Mesendoderm (in vitro differentiated cells): Measurements from ENCODE around the gene PROS1.
A peak's percentile ranks its signal among the peaks of the same experiment; 100 is the strongest.

Experiments
- DNase-seq: peaks from one replicate; pipeline ENCODE4 v3.0.0; 2013
- H2AK5ac ChIP-seq: 2 replicates; pipeline ENCODE4 v1.6.1; 2013; ENCODE audit warnings: low read length, inconsistent platforms
- H2BK120ac ChIP-seq: 2 replicates; pipeline ENCODE4 v1.6.1; 2013; ENCODE audit warnings: low read depth, mild to moderate bottlenecking, low read length, moderate library complexity, mixed read lengths
- H2BK15ac ChIP-seq: replicated peaks from 2 replicates; pipeline ENCODE4 v1.6.1; 2013; ENCODE audit warnings: low read depth, mild to moderate bottlenecking, moderate library complexity
- H2BK5ac ChIP-seq: 2 replicates; pipeline ENCODE4 v1.6.1; 2013; ENCODE audit warnings: low read length, inconsistent platforms
- H3K18ac ChIP-seq: 2 replicates; pipeline ENCODE4 v1.6.1; 2013; ENCODE audit warnings: mild to moderate bottlenecking, low read length, mixed read lengths
- H3K23ac ChIP-seq: one replicate; pipeline ENCODE4 v1.6.1; 2013; ENCODE audit warnings: low read length
- H3K27ac ChIP-seq: 2 replicates; pipeline ENCODE4 v1.5.1; 2013; ENCODE audit warnings: low read depth, mild to moderate bottlenecking, inconsistent platforms, low read length, moderate library complexity
- H3K27me3 ChIP-seq: 2 replicates; pipeline ENCODE4 v1.6.1; 2013; ENCODE audit warnings: low read length, control low read depth, mild to moderate bottlenecking, inconsistent platforms; ENCODE audit not compliant: insufficient read depth, poor library complexity
- H3K36me3 ChIP-seq: 2 replicates; pipeline ENCODE4 v1.6.1; 2013; ENCODE audit warnings: low read length, inconsistent platforms; ENCODE audit not compliant: control insufficient read depth, insufficient read depth
- H3K4ac ChIP-seq: one replicate; pipeline ENCODE4 v1.6.1; 2013; ENCODE audit warnings: low read depth, mild to moderate bottlenecking, low read length, moderate library complexity
- H3K4me1 ChIP-seq: 2 replicates; pipeline ENCODE4 v1.6.1; 2013; ENCODE audit warnings: low read depth, low read length, inconsistent platforms; ENCODE audit not compliant: control insufficient read depth
- H3K4me2 ChIP-seq: 2 replicates; pipeline ENCODE4 v1.6.1; 2013; ENCODE audit warnings: low read length
- H3K4me3 ChIP-seq: 2 replicates; pipeline ENCODE4 v1.5.1; 2013; ENCODE audit warnings: mild to moderate bottlenecking, low read length
- H3K56ac ChIP-seq: one replicate; pipeline ENCODE4 v1.6.1; 2013; ENCODE audit warnings: low read length
- H3K79me1 ChIP-seq: 2 replicates; pipeline ENCODE4 v1.6.1; 2013; ENCODE audit warnings: low read length, inconsistent platforms
- H3K79me2 ChIP-seq: 2 replicates; pipeline ENCODE4 v1.6.1; 2013; ENCODE audit warnings: mild to moderate bottlenecking, low read length; ENCODE audit not compliant: control insufficient read depth, insufficient read depth
- H3K9ac ChIP-seq: 2 replicates; pipeline ENCODE4 v1.6.1; 2013; ENCODE audit warnings: low read length, inconsistent platforms
- H4K5ac ChIP-seq: one replicate; pipeline ENCODE4 v1.6.1; 2013; ENCODE audit warnings: low read length
- H4K8ac ChIP-seq: one replicate; pipeline ENCODE4 v1.6.1; 2013; ENCODE audit warnings: low read depth, mild to moderate bottlenecking, control low read depth, low read length, moderate library complexity
- WGBS: extraction: QIAGEN DNeasy Blood & Tissue Kit; methylation state at CpG from one replicate; pipeline ENCODE4 v1.1.7; 2013; ENCODE audit warnings: low lambda C conversion rate, missing lambda C conversion rate; ENCODE audit not compliant: insufficient coverage; ENCODE audit errors: extremely low coverage; 5-methylcytosine and 5-hydroxymethylcytosine counted together

PROS1 gene

GRCh38 chr3:93994056-93994455 is 20.4 kb upstream of the PROS1 start:
- Histone ChIP-seq H4K8ac (no peak overlapping the region), H3K23ac (no peak overlapping the region), H3K4me1 (no peaks in the 10 kb centered on the region), H3K36me3 (no peaks in the 10 kb centered on the region), H3K4ac (no peak overlapping the region), H2BK5ac (no peak overlapping the region), H4K5ac (no peak overlapping the region), H3K79me1 (peaks cover 6% of the 10 kb centered on the region), H3K27me3 (no peaks in the 10 kb centered on the region), H2BK120ac (no peak overlapping the region), H3K18ac (no peak overlapping the region), H3K4me3 (no peak overlapping the region), H3K9ac (no peak overlapping the region), H2BK15ac (no peak overlapping the region), H3K4me2 (no peak overlapping the region), H3K56ac (no peak overlapping the region), H2AK5ac (no peak overlapping the region), H3K27ac (no peak overlapping the region), H3K79me2 (peaks cover 8% of the 10 kb centered on the region)
- WGBS: no CpG with 5 or more reads among the region's 3 CpGs
- DNase-seq: no peak

GRCh38 chr3:93992207-93992606 is 18.5 kb upstream of the PROS1 start:
- H3K56ac ChIP-seq: no peak overlapping the region
- H2AK5ac ChIP-seq: no peak overlapping the region
- no peak overlapping the region for H3K4me3 ChIP-seq
- DNase-seq: no peak
- H2BK15ac ChIP-seq: no peak overlapping the region
- H3K4me1 ChIP-seq: no peaks in the 10 kb centered on the region
- H2BK120ac ChIP-seq: no peak overlapping the region
- peaks cover 11% of the 10 kb centered on the region for H3K79me2 ChIP-seq
- peaks cover 8% of the 10 kb centered on the region for H3K79me1 ChIP-seq
- no peak overlapping the region for H3K4ac ChIP-seq
- no peaks in the 10 kb centered on the region for H3K27me3 ChIP-seq
- no peak overlapping the region for H2BK5ac ChIP-seq
- WGBS: no CpG with 5 or more reads among the region's 3 CpGs
- H3K27ac ChIP-seq: no peak overlapping the region
- H4K8ac ChIP-seq: no peak overlapping the region
- H4K5ac ChIP-seq: no peak overlapping the region
- no peak overlapping the region for H3K23ac ChIP-seq
- no peak overlapping the region for H3K18ac ChIP-seq
- H3K4me2 ChIP-seq: no peak overlapping the region
- no peak overlapping the region for H3K9ac ChIP-seq
- no peaks in the 10 kb centered on the region for H3K36me3 ChIP-seq

- Histone ChIP-seq H3K79me1 (peaks cover 6% of the 10 kb centered on the region), H3K27me3 (no peaks in the 10 kb centered on the region), H2AK5ac (no peak overlapping the region), H4K5ac (no peak overlapping the region), H3K27ac (no peak overlapping the region), H3K23ac (no peak overlapping the region), H3K4ac (no peak overlapping the region), H3K9ac (no peak overlapping the region), H3K4me3 (no peak overlapping the region), H3K79me2 (peaks cover 11% of the 10 kb centered on the region), H3K4me1 (no peaks in the 10 kb centered on the region), H2BK5ac (no peak overlapping the region), H3K18ac (no peak overlapping the region), H3K56ac (no peak overlapping the region), H3K36me3 (no peaks in the 10 kb centered on the region), H3K4me2 (no peak overlapping the region), H2BK15ac (no peak overlapping the region), H2BK120ac (no peak overlapping the region), H4K8ac (no peak overlapping the region)
- no CpG with 5 or more reads among the region's 2 CpGs for WGBS
- DNase-seq: no peak
Observed at GRCh38 chr3:93991631-93992030, 17.9 kb upstream of the PROS1 start.

GRCh38 chr3:93989241-93989640 is 15.5 kb upstream of the PROS1 start:
- Histone ChIP-seq H2BK5ac (no peak overlapping the region), H2BK120ac (no peak overlapping the region), H3K36me3 (no peaks in the 10 kb centered on the region), H3K4ac (no peak overlapping the region), H3K79me2 (peaks cover 16% of the 10 kb centered on the region), H4K8ac (no peak overlapping the region), H3K27me3 (no peaks in the 10 kb centered on the region), H3K23ac (no peak overlapping the region), H3K27ac (no peak overlapping the region), H2AK5ac (no peak overlapping the region), H3K4me1 (no peaks in the 10 kb centered on the region), H3K79me1 (peaks cover 4% of the 10 kb centered on the region), H3K4me2 (no peak overlapping the region), H4K5ac (no peak overlapping the region), H2BK15ac (no peak overlapping the region), H3K18ac (no peak overlapping the region), H3K9ac (no peak overlapping the region), H3K4me3 (no peak overlapping the region), H3K56ac (no peak overlapping the region)
- no CpG with 5 or more reads among the region's 3 CpGs for WGBS
- DNase-seq: peak; percentile 31

GRCh38 chr3:93988764-93989163 is 15.1 kb upstream of the PROS1 start:
- Histone ChIP-seq H3K36me3 (no peaks in the 10 kb centered on the region), H3K79me2 (peaks cover 13% of the 10 kb centered on the region), H3K4me1 (no peaks in the 10 kb centered on the region), H3K4me2 (no peak overlapping the region), H2AK5ac (no peak overlapping the region), H2BK5ac (no peak overlapping the region), H3K27ac (no peak overlapping the region), H2BK15ac (no peak overlapping the region), H3K27me3 (no peaks in the 10 kb centered on the region), H3K56ac (no peak overlapping the region), H3K4ac (no peak overlapping the region), H2BK120ac (no peak overlapping the region), H3K79me1 (peaks cover 3% of the 10 kb centered on the region), H3K18ac (no peak overlapping the region), H3K23ac (no peak overlapping the region), H3K9ac (no peak overlapping the region), H4K5ac (no peak overlapping the region), H3K4me3 (no peak overlapping the region), H4K8ac (no peak overlapping the region)
- DNase-seq: no peak
- no CpG with 5 or more reads among the region's 9 CpGs for WGBS

DNA sequence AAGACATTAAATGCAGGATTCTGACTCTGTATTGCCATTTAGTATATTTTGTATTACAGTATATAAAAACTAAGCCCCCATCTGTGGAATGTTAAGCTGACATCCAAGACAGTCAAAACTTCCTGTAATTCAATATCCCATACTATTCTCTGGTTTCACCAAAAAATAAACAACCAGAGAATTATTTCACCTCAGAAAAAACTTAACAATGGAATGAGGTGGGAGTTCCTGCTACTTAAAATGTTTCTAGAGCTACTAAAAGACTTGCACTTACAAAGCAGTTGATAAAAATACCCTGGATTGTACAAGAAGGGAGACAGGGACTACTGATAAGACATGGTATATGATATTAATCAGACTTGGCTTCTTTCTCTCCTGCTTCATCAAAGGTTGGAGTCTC is 14.6 kb upstream of the PROS1 start:
- Histone ChIP-seq H3K23ac (no peak overlapping the region), H3K27me3 (no peaks in the 10 kb centered on the region), H2BK5ac (no peak overlapping the region), H2BK15ac (no peak overlapping the region), H3K4me3 (no peak overlapping the region), H4K5ac (no peak overlapping the region), H3K18ac (no peak overlapping the region), H3K4ac (no peak overlapping the region), H3K27ac (no peak overlapping the region), H2AK5ac (no peak overlapping the region), H3K79me1 (peaks cover 3% of the 10 kb centered on the region), H2BK120ac (no peak overlapping the region), H3K56ac (no peak overlapping the region), H3K4me1 (no peaks in the 10 kb centered on the region), H3K9ac (no peak overlapping the region), H3K36me3 (no peaks in the 10 kb centered on the region), H3K4me2 (no peak overlapping the region), H4K8ac (no peak overlapping the region), H3K79me2 (peaks cover 15% of the 10 kb centered on the region)
- no peak for DNase-seq
